Activated T-cell treated with anti-CD3 and anti-CD28 coated beads for 48 hours (primary cell): ENCODE data around the gene TST.
A peak's percentile ranks its signal among the peaks of the same experiment; 100 is the strongest.

Experiments used
- DNase-seq: peaks from one replicate; pipeline ENCODE4 v3.0.0-alpha.2; 2020; ENCODE audit warnings: low read depth

Gene TST

DNA sequence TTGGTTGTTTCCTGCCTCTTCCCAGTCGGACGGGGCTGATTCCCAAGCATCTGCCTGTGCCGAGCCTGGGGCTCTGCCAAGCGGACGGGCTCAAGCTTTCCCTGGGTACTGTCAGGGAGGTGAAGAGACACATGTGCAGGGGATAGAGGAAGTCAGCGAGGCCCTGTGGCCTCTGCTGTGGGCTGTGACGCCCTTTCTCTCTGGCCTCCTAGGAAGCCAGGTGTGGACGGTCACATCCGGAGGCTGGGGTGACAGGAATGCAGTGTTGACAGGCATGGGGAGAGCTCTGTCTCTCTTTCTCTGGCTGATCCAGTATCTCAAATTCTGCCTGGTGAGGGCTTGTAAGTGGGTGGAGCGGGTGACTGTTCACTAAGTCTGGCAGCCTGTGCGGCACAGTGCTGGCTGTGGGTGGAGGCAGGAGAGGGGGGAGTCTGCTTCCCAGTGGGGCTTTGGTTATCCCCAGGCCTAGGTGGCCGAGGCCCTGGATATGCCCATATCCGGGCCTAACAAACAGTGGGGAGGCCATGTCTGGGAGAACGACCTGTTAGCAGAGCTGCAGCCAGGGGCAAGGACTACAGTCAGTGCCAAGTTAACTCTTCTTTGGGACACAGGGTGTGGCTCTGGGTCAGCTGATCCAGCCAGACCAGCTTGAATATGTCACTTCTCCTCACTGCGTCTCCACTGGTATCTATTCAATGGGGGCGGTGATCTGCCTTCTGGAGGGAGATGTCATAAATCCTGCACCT lies 34.2 kb upstream of the TST start:
- no peak for DNase-seq

DNA sequence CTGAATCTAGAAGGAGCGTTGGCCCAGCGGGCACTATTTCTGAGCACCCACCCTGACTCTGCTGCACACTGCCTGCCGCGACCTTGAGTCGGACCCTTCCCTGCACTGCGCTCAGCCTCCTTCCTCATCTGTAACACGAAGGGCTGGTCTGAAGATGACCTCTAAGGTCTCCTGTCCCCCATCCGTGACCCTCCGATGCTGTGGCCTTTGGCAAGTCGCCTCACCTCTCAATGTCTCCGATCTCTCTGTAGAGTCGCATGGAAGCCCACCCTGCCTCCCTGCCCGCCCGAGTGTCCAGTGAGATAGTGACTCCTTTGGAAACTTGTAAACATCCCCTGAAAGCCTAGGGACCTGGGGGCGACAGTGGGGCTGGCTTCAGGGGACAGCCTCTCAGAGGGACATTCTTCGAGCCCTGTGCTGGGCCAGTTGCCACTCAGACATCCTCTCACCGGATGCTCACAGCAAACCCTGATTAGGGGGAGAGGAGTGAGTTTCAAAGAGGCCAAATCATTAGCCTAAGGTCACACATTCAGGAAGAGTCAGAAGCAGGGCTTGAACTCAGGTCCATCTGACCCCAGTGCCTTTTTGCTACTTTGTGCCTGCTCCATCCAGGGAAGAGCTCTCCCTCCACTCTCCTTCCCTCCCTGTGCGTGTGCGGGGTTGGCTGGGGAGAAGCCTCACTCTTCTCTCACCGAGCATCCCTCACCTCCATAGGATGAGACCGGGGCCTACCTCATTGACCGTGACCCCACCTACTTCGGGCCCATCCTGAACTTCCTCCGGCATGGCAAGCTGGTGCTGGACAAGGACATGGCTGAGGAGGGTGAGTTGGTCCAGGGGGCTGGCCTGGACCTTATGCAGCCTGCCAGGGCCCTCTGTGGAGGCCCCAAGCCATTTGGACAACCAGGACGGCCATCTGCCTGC lies 33.4 kb upstream of the TST start:
- DNase-seq = no peak

DNA sequence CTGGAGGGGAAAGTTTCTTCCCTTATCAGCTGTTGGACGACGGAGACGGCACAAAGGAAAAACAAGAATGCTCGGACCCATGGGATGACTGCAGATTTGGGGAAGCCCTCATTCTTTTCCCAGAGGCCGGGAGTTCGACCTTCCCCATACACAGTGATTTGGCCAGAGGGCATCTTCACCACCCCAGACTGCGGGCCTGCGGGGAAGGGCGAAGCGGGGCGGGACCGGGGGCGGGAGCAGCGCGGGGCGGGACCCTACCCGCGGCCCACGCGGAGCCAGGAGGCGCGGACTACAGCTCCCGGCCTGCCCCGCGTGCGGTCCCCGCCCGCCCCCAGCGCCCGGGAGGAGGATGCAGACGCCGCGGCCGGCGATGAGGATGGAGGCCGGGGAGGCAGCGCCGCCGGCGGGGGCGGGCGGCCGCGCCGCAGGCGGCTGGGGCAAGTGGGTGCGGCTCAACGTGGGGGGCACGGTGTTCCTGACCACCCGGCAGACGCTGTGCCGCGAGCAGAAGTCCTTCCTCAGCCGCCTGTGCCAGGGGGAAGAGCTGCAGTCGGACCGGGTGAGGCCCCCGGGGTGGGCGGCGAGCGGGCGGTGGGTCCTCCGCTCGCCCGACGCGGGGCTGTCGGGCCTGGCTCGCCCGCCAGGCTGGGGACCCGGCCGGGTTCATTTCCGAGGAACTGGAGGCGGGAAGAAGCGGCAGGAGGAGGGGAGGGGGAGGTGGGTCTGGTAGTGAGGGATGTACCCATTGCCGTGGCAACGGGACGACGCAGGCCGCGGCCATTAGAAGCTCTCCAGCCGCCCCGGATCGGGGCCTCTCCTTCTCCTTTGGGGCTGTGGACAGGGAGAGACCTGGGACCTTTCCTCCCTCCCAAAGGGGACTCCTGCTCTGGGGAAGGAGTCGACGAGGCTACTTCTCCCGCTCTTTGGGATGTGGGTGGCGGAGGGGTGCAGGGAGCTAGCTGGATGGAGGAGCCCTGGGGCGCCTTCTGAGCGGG lies 32.4 kb upstream of the TST start, which contains the start of gene KCTD17:
TSS of gene KCTD17 (plus strand) at position 352 of the 995 bp plus-strand sequence. CDS start at position 371, 19 bp downstream.
- peak; percentile 81 for DNase-seq

DNA sequence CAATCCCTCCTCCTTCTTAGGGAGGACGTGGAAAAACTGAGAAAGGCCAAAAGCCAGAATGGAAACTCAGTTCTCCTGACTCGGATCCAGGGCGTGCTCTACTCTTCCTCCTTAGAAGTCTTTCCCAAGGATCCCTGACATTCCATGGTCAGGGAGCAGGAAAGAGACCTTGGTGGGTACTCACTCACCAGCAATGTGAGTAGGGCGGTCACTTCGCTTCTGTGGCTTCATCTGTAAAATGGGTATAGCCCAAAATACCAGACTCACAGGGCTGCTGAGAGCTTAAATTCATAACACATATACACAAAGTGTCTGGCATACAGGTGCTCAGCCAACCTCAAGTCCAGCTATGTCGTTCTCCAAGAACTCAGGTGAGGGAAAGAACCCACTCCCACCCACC lies 31.7 kb upstream of the TST start:
- no peak for DNase-seq

DNA sequence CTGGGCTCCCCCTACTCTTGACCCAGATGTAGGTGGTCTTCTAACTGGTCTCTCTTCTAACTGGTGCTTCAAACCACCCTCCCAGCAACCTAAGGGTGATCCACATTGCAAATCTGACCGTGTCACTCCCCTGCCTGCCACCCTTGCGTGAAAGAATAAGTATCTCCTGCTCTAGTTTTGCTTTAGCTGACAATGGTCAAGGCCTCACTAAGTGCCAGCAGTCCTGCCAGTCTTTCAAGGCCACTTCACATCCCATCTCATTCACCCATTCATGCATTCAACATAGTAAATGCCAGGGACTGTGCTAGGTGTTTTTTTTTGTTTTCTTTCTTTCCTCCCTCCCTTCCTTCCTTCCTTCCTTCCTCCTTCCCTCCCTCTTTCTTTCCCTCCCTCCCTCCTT lies 30.0 kb upstream of the TST start:
- DNase-seq = no peak

DNA sequence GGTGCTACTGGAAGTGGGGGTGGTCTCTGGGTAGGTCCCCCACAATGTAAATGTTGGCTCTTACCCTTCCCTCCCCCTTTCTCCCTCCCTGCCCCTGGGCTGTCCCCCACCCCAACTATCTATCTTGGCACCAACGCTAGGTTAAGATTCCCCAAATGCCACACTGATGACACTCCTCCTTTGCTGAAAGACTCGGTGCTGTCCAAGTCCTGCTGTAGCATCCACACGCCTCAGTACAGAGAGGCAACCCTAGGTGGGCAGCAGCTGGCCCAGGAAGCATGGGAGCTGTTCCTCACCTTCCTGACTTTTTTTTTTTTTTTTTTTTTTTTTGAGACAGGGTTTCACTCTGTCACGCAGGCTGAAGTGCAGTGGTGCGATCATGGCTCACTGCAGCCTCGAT lies 28.9 kb upstream of the TST start:
- no peak for DNase-seq

DNA sequence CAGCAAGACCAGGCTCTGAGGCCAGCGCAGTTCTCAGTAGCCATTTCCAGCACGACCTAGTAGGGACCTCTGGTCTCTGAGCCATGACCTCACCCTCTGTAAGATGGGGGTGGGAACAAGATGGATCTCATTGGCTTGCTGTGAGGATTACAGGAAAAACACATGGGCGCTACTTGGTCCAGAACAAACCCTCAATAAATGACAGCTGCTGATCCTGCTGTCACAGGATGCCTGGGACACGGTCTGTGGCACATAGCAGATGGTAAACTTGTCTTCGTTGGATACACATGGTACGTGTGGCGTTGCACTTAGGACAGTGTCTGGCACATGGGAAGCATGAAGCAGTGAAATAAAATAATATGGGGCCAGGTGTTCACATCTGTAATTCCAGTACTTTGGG lies 27.8 kb upstream of the TST start:
- no peak for DNase-seq

DNA sequence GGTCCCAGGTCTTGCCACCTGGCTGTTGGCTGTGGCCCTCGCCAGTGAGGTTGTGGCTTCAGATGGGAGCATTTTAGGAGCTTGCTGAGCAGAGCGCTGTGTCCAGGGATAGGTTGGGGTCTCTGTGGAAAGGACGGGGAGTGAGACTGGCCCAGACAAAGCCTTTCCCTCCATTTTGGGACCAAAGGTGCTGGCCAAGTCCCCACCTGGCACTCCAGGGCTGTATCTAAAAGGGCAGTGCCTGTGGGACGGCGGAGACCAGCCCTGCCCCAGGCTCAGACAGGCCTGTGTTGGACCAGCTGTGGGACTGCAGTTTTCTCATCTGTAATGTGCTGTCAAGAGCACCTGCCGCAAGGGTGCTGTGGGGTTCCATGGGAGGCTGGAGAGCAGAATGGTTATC lies 27.3 kb upstream of the TST start:
- DNase-seq = no peak

DNA sequence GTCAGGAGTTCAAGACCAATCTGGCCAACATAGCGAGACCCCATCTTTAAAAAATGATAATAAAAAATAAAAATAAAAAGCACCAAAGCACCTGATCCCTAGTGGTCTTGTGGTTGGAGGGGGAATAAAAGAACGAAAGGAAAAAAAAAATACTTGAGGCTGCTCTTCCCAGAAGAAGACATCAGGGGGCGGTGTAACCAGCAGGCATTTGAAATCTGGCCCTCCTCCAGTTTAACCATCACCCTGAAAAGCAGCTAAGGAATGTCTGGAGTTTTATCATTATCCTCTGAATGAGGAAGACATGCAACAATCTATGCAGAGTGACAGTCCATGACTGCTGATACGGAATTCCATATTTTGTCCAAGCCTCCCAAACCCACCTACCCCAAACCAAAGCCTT lies 26.7 kb upstream of the TST start:
- no peak for DNase-seq

DNA sequence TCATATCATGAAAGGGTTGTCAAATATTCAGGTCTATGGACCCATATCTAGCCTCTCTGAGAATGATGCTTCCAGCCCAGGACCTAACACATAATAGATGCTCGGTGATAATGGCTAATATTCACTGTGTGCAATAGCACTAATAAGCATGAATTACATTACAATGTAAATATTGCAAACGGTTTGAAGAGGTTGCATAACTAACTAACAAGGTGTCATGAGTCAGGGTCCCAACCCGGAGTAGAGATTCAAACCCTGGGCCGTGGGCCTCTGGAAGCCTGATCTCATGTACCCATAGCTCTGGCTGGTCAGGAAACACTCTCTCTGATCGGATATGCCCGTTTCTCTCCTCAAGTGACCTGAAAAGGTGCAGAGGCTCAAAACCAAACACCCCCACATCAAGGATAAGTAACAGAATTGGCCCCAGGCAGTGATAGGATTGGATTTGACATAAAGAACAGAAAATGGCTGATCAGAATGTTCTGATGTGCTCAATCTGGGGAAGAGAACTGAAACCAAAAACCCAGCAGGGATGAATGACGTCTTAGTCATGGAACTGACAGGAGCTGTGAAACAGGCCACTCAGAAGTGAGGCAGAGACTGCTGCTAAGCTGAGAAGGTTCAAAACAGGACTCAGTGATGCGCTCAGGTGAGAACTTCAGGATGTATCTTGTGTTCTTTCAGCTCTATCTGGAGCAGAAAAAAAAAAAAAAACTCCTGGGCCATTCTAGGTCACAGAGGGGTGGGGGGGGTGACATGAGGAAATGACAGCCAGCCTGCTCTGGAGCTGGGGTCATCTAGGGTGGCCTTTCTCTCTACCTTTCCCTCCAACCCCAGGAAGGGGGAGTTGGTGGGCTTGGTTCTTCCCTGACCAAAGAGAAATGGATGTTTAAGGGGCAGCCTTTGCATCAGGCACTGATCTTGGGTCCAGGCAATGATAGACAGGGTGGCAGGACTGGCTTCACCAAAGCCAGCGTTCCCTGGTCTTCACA lies 25.7 kb upstream of the TST start:
- DNase-seq = peak; percentile 22

DNA sequence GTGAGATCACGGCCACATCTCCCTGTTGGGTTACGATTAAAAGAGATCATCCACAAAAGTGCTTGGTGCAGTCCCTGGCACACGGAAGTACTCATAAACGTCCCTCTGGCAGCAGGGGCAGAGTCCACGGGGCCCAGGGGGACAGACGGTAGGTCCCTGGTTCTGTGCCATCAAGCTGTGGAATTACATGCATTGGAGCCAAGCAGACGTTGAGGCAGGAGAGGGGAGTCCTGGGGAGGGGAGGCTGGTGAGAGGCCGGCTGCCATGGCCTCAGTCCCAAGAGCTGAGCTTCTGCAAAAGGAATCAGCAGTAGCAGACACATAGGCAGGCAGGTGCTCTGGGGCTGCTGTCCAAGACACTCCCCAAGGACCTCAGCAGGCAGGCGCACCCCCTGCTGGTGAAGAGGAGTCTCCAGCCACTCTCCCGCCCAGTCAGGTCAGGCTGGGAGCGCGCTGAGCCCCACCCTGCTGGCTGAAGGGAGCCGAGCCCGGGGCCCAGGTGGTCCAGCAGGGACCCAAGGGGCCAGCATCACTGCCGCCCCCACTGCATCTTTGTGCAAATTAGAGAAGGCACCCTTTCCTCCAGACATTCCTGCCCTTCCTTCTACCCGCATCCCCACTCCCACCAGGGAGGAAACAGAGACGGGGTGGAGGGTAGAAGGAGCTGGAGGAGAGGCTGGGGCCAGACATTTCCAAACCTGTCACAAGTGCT lies 24.7 kb upstream of the TST start:
- DNase-seq = peak; percentile 35

DNA sequence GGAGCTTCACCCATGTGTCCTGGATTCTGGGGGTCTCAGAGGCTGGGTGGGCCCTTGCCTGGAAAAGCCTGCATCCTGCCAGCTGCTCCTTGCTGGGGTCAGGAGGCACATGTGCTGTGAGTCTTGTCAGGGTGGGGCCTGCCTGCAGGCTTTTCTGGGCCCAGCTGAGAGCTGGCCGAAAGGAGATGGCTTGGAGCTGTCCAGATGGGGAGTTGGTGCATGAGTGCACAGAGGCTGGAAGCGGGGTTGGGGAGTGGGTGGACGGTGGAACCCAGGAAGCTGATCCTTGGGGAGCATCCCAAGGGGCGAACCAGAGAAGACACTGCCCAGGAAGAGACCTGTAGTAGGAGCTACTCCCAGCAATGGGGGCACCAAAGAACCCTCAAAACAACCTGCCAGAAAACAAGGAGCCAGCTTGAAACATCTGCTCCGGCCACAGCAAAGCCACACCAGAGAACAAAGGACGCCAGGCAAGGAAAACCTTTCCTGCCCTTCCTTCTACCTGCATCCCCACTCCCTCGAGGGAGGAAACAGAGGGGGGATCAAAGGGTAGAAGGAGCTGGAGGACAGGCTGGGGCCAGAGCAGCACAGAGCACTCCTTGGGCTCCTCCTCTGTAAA lies 24.1 kb upstream of the TST start:
- DNase-seq = no peak

DNA sequence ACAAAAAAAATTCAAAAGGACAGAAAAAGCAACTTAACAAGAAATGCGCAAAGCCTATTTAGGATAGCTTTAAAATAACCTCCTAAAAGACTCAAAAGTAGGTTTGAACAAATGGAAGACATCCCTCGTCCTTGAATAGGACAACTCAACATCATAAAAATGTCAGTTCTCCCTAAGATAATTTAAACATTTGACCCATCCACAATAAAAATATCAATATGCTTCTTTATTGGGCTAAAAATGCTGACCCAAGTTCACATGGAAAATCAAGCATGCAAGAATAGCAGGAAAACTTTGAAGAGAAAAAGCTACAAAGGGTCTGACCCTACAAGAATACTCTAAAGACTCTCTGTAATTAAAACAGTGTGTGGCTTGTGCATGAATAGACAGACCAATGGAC lies 20.2 kb upstream of the TST start:
- DNase-seq = no peak

DNA sequence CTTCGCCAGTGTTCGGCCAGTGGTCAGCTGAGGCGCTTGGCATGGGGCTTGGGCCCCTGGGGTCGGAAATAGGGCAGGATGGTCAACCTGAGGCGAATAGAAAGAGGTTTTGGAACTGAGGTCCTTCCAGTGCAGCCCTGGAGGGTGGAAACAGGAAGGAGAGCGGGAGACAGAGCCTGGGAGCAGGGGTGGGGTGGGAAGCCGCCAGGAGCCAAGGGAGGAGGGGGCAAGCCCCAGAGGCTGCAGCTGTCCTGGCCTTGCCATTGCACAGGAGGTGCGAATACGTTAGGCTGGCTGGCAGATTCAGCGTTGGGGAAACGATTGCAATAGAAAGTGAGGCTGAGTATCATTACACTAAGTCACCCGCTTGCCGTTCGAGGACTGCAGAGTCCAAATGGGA lies 18.4 kb upstream of the TST start:
- DNase-seq = no peak

DNA sequence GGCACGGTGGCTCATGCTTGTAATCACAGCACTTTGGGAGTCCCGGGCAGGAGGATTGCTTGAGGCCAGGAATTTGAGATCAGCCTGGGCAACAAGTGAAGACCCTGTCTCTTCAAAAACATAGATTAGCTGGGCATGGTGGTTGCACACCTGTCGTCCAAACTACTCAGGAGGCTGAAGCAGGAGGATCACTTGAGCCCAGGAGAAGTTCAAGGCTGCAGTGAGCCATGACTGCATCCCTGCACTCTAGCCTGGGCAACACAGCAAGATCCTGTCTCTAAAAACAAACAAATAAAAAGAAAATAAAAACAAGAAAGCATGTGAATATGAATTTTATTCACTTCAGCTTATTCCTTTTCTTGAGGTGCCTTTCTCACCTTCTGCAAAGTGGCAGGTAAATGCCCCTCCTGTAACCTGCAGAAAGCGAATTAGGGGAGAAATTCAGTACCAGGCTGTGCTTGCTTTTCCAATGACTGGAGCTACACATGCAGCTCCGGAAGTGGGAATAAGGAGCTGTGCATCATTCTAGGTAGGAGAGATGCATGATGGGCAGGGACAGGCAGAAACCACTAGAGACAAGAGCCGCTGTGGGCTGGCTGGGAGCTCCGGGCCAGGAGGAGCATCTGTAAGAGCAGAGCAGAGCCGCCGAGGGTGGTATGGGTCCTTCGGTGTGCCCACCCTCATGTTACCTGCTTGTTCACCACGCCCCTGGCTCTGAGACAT lies 17.6 kb upstream of the TST start:
- no peak for DNase-seq

DNA sequence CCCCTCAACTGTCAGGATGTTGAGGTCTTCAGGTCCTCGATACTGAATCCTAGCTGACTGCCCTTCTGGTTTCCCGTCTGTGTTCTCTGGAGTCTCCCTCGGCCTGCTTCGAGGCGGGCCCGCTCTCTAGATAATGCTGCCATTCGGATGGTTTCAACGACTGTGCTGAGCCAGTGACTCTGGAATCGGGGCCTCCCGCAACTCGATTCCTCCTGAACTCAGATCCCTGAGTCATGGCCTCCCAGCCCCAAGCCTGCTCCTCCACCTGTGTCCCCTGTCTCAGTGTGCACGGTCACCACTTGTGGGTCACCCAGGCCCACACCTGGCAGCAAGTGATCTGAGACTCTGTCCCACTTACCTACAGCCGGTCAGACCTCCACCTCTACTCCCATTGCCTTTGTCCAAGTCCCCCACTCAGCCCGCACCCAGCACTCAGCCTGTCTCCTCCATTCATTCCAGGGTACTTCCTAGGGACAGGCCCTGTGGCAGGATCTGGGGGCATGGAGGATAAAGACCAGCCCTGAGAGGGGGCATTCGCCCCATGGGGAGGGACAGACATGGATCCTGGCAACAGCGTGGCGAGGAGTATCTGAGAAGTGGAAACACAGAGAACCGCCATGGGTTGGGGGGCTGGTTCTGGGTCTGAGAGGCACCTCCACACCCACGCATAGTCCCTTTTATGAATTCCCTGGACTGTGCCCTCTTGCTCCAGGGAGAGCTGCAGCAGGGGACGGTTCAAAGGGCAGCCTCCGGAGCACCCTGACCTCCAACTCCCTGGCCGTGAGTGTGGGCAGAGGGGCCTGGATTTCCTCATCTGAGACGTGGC lies 14.6 kb upstream of the TST start:
- no peak for DNase-seq

DNA sequence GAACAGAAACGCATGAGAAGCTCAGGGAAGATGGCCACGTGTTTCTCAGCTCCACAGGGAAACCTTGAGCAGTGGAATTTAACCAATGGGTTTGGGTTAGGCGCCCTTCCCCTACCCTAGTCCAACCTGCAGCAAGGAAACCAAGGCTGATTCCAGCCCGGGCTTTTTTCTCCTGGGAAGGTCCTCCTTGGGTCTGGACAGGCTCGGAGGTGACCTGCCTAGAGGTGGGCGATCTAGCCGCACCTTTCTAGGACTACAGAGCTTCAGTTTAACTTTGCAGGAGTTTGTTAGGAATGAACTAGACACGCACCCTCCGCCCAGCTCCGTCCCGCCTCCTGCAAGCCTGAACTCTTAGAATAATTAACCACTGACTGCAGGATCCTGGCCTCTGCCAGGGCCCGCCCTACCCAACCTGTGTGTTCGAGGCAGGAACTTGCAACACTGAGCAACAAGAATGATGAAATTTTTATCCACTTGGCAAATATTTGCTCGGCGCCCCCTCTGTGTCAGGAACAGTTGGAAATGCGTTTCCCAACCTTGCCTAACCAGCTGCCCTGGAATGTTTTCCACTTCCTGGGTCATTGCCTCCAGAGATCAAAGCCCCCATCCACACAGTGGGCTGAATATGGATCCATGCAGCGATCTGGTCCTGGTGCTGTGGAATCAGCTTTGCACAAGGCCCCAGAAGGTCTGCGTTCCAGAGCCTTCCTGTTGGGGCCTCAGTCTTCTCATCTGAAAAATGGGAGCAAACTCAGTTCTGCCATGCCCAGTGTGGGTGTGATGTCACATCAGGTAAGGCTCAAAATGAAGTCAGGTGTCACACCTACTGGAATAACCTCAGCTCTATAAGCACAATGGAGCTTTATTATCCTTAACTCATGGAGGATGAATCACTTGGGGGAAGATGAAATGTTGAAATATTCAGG lies 13.6 kb upstream of the TST start:
- no peak for DNase-seq
